ENCODE results near the gene CCDC200. TPM values are rescaled to one million over a fixed set of nuclear protein-coding genes. Genes with fewer than 3 reads are reported as not detected.
A peak's percentile ranks its signal among the peaks of the same experiment; 100 is the strongest.
"Not testable (repeated sequence)": the region's sequence is repeated elsewhere in the genome, so short reads cannot be mapped to it uniquely, and the experiment has no call there.

CCDC200 gene
- polyA plus RNA-seq, 3 donors: 11.3 to 42.6 (median 12.3) TPM

DNA sequence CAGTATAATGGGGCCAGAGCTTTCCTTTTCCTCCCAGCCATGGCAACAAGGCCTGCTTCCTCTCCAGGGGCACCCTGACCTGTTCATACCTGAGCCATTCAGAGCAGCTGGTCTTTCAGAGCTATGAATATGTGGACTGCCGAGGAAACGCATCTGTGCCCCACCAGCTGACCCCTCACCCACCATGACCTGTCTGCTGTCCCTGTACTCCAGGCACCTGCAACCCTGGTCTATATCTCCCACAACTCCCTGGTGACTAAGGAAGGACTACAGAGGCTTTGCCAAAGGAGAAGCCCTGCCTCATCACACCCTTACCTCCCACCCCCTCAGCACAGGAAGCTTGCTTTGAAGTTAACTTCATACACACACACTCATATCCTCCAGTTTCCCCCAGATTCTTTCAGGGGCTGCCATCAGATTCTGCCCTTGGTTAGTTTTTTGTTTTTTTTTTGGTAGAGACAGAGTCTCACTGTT is 10.8 kb downstream of the CCDC200 start:
- DNase-seq (ENCODE audit: extremely low read depth in 1 of 11, low read depth in 9 of 11, low spot score in 4 of 11): no peak

DNA sequence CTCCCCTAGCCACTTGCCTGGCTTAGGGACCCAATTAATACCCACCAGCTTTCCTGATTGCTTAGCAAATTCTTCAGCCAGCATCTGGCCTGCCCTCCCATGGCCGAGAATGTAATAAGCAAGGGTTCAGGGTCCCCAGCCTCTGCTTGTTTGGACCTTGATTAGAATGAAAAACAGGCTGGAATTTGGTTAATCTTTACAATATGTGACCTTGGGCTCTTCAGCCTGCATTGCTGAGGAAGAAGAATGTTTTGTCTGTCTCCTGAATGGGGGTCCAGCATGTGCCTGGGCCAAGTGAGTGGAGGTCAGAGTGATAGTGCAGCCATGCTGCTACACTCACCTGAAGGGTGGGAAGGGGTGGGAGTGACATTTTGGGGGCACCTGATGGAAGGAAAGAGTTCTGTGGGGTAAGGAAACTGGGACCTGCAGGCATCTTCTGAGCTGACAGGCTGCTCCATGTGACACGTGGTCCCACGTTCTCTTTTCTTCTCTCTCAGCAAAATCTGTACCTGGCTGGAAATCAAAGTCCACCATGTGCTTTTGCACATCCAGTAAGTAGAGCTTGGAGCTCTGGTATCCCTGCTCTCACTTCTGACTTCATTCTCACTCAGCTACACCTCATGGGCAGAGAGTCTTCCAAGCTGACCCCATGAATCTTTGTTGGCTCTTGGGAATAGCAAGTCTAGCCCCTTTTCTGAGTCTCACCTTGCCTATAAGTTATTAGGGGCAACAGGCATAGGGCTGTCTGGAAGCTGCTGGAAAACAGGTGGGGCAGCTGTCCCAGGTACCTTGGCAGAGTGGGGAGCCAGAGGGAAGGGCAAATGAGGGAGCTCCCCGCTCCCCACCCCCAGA is 11.4 kb downstream of the CCDC200 start:
- peak in 1 of 11 donors; percentile 40 for DNase-seq (ENCODE audit: extremely low read depth in 1 of 11, low read depth in 9 of 11, low spot score in 4 of 11)

DNA sequence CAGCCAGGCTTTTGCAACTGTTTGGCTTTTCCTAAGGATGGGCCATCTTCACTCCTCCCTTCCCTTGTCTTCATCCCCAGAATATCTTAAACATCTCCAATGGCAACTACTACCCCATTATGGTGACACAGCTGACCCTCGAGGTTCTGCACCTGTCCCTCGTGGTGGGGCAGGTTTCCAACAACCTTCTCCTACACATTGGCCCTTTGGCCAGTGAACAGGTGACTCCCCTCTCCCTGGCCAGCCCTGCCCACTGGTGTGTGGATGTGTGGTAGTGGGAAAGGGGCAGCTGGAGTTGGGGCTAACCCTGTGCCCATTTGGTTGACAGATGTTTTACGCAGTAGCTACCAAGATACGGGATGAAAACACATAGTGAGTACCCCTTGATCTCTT is 12.1 kb downstream of the CCDC200 start:
- no peak for DNase-seq (ENCODE audit: extremely low read depth in 1 of 11, low read depth in 9 of 11, low spot score in 4 of 11)

DNA sequence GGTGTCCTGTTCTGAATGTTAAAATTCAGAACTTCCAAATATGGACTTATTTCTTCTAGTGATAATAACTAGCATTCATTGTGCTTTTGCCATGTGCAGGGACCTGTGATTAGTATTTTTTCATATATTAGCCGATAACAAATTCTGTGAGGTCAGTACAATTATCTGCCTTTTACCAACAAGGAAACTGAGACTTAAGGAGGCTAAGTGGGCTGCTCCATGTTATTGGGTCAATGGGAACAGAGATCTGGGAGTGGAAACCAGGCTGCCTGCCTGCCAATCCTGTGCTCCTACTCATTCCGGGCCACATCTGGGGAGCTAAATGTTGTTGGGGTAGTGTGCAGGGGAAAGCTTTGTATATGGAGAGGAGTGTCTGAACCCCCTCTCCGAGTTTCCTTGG is 13.1 kb downstream of the CCDC200 start:
- no peak for DNase-seq (ENCODE audit: extremely low read depth in 1 of 11, low read depth in 9 of 11, low spot score in 4 of 11)

DNA sequence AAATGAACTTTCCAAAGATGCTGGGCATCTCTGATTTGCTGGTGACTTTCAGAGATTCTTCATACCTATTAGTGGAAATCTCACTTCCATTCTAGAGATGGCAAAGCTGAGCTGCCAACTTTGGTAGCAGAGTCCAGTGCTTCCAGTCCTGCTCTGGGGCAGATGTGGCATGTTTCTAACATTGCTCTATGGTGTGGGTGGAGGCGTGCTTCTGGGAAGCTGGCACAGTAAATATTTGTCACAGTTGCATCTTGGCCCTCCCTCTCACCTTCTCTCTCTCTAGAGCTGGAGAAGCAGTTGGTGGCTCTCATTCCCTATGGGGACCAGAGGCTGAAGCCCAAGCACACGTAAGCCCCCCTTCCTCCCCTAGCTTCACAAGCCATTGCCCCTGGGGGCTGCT is 14.9 kb downstream of the CCDC200 start:
- no peak for DNase-seq (ENCODE audit: extremely low read depth in 1 of 11, low read depth in 9 of 11, low spot score in 4 of 11)

DNA sequence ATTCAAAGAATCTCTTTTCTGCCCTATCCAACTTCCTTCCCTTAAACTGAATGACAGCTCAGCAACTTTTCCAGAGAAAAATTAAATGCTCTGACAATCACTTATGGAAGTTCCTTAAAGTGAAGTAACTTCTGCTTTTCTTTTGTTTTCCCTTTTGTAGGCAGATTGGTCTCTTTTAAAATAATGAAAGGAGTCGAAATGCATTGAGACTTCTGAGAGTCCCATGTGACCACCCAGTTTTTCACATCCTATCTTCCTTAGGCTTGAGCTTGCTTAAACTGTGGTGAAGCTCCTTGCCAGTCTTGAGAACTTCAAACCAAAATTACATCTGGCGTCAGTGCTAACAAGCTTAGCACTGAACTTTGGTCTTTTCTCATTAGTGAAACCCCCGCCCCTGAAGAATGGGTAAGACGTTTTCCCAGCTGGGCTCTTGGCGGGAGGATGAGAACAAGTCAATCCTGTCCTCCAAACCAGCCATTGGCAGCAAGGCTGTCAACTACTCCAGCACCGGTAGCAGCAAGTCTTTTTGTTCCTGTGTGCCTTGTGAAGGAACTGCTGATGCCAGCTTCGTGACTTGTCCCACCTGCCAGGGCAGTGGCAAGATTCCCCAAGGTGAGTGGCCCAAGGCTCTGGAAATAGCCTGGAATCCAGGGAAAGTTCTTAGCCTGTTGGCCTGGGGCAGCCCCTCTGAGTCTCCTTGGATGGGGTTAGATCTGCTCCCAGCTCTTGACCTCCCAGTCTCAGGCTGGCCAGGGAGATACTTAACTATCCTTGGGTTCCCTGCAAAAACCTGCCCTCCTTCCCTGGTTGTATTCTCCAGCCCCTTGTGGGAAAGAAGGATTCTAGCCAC is 15.6 kb downstream of the CCDC200 start:
- peak in 1 of 11 donors; percentile 18 for DNase-seq (ENCODE audit: extremely low read depth in 1 of 11, low read depth in 9 of 11, low spot score in 4 of 11)

DNA sequence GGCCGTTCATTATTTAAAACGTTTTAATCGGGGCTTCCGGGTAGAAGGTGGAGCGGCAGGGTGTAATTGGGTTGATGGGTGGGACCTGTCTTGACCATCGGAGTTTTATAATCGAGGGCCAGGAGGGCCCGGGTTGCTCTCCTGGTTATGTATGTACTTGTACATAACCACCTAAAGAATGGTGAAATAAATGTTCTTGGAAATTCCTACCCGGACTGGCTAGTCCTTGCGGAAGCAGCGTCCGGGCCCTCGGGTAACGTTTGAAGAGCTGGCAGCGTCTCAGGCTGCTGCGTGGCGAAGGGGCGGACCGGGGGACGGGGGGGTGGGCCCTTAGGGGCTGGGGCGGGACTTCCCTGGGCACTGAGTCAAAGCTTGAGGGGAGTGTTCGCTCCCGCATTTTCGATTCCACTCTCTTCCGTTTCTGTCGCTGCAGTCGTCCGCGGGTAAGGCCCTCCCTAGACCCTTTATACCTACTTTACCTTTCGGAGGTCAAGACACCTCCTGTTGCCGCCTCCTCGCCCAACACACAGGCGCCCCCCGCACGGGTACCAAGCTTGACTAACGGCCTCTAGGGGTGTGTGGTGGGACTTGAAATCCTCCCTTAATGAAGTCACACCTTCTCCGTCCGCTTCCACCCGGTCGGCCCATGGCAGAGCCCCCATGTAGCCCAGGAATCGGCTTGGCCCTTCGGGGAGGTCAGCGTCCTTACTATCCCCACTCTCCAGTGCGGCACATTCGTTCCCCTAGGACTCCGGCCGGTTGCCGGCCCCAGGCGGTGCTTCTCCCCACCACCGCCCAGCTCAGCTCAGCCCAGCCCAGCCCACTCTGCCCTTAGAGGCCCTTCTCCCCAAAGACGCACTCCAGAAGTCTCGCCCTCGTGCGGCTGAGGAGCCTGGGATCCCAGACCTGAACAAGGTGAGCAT is 16.7 kb downstream of the CCDC200 start, which contains the start of gene TMEM106A:
TMEM106A (plus strand) TSS at position 396 of the 923 bp plus-strand sequence. CDS start 1,167 bp downstream, outside the sequence.
- DNase-seq (ENCODE audit: extremely low read depth in 1 of 11, low read depth in 9 of 11, low spot score in 4 of 11): peak; percentile 46 to 77 (median 72)

DNA sequence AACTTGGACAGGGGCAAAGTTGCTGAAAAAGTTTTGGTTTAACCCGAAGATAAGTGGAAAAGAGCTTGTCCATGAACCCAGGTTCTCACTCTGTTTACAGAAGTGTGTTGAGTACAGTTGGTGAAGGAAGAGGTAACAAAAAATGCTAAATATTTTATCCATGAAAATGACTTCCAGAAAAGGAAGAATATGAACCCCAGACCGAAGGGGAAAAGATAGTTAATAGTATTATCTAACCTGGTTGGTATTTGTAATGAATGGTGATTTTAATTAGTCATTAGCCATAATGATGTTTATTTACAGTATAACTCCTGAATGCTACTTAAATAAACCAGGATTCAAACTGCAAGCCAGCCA is 17.3 kb downstream of the CCDC200 start:
- no peak for DNase-seq (ENCODE audit: extremely low read depth in 1 of 11, low read depth in 9 of 11, low spot score in 4 of 11)

DNA sequence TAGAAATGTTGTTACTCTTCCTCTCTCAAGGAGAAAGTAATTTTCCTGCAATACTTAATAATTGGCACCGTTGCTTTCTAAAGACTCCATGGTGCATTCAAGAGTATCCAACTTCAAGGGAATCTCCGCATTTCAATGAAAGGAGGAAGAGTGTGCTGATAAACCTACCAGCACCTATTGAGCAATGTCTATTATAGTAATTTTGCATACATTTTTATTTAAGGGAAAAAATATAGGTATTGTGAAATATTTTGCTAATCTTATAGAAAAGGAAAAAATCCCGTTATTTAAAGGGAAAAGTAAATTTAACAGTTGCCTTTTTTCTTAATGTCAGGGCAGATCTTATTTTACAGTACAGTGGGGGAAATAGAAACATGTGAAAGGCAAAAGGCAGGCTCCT is 17.8 kb downstream of the CCDC200 start:
- DNase-seq (ENCODE audit: extremely low read depth in 1 of 11, low read depth in 9 of 11, low spot score in 4 of 11): no peak

DNA sequence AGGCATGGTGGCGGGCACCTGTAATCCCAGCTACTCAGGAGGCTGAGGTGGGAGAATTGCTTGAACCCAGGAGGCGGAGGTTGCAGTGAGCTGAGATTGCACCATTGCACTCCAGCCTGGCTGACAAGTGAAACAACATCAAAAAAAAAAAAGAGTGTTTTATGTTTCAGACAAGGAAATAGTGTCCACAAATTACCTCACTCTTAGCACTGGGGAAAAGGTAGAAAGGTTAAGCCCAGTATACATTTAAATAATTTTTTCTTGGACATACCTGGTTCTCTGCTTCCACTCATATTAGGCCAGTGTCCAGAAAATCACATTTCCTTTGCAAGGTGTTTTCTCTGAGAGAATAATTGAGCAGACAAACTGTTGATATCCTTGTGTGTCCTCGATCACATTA is 25.4 kb downstream of the CCDC200 start:
- not testable (repeated sequence) for DNase-seq (ENCODE audit: extremely low read depth in 1 of 11, low read depth in 9 of 11, low spot score in 4 of 11)

DNA sequence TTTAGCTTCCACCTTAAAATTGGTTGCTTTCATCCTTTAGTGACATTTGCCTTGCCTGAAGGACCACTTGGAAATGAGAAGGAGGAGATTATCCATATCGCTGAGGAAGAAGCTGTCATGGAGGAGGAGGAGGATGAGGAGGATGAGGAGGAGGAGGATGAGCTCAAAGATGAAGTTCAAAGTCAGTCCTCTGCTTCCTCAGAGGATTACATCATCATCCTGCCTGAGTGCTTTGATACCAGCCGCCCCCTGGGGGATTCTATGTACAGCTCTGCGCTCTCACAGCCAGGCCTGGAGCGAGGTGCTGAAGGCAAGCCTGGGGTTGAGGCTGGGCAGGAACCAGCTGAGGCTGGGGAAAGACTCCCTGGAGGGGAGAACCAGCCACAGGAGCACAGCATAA is 28.3 kb downstream of the CCDC200 start:
- no peak for DNase-seq (ENCODE audit: extremely low read depth in 1 of 11, low read depth in 9 of 11, low spot score in 4 of 11)

DNA sequence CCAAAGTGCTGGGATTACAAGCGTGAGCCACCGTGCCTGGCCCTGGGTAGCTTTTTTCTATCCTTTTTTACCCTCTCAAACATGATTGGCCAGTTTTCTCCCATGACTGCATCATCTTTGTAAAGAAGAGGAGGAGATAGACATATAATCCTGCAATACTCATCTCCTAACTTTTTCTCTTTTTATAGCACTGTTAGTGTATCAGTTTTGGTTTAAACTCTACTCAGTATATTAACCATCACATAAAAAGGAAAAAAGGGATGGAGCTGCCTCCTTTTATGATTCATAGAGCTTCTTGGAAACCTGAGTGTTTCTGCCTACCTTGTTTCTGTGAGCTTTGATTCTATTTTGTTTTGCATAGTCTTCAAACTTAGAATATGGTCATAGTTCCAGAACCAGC is 28.8 kb downstream of the CCDC200 start:
- no peak for DNase-seq (ENCODE audit: extremely low read depth in 1 of 11, low read depth in 9 of 11, low spot score in 4 of 11)

DNA sequence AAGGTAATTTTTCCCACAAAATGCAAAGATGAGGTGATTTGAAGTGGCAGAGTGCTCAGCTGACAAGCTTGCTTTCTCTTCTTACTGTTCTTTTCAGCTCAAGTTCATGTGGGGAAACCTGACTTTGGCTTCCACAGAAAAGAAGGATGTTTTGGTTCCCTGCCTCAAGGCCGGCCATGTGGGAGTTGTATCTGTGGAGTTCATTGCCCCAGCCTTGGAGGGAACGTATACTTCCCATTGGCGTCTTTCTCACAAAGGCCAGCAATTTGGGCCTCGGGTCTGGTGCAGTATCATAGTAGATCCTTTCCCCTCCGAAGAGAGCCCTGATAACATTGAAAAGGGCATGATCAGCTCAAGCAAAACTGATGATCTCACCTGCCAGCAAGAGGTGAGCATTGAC is 35.2 kb downstream of the CCDC200 start:
- DNase-seq (ENCODE audit: extremely low read depth in 1 of 11, low read depth in 9 of 11, low spot score in 4 of 11): no peak

DNA sequence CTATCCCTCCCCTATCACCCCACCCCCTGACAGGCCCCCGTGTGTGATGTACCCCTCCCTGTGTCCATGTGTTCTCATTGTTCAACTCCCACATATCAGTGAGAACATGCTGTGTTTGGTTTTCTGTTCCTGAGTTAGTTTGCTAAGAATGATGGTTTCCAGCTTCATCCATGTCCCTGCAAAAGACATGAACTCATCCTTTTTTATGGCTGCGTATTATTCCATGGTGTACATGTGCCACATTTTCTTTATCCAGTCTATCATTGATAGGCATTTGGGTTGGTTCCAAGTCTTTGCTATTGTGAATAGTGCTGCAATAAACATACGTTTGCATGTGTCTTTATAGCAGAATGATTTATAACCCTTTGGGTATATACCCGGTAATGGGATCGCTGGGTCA is 41.8 kb downstream of the CCDC200 start:
- not testable (repeated sequence) for DNase-seq (ENCODE audit: extremely low read depth in 1 of 11, low read depth in 9 of 11, low spot score in 4 of 11)

DNA sequence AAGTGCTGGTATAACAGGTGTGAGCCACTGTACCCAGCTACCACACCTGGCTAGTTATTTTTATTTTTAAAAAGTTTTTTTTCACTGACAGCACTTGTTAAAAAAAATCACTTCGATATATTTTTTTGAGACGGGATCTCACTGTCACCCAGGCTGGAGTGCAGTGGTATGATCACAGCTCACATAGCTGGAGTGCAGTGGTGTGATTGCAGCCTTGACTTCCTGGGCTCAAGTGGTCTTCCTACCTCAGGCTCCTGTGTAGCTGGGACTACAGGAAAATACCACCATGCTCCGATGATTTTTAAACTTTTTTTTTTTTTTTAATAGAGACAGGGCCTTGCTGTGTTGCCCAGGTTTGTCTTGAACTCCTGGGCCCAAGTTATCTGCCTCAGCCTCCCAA is 44.5 kb downstream of the CCDC200 start:
- no peak for DNase-seq (ENCODE audit: extremely low read depth in 1 of 11, low read depth in 9 of 11, low spot score in 4 of 11)

DNA sequence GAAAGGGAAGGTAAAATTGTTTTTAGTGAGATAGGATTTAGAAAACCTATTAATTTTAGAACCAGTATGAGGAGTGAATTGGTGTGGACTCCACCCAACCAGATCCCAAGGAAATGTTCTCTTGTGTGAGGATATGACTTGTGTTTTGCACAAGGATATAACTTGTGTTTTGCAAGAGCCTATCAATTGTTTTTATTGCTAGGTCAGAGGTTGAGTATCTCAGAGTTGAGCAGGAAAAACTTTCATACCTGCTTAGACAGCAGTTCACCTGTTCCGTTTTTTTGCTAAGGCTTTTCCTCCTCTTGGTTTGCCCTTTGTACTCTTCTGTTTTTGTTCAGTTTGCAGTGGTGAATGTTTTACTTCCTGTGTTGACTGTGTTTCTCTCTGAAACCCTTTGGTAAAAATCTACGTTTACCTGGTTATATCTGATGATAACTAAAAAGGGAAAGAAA is 52.3 kb downstream of the CCDC200 start:
- DNase-seq (ENCODE audit: extremely low read depth in 1 of 11, low read depth in 9 of 11, low spot score in 4 of 11): no peak

DNA sequence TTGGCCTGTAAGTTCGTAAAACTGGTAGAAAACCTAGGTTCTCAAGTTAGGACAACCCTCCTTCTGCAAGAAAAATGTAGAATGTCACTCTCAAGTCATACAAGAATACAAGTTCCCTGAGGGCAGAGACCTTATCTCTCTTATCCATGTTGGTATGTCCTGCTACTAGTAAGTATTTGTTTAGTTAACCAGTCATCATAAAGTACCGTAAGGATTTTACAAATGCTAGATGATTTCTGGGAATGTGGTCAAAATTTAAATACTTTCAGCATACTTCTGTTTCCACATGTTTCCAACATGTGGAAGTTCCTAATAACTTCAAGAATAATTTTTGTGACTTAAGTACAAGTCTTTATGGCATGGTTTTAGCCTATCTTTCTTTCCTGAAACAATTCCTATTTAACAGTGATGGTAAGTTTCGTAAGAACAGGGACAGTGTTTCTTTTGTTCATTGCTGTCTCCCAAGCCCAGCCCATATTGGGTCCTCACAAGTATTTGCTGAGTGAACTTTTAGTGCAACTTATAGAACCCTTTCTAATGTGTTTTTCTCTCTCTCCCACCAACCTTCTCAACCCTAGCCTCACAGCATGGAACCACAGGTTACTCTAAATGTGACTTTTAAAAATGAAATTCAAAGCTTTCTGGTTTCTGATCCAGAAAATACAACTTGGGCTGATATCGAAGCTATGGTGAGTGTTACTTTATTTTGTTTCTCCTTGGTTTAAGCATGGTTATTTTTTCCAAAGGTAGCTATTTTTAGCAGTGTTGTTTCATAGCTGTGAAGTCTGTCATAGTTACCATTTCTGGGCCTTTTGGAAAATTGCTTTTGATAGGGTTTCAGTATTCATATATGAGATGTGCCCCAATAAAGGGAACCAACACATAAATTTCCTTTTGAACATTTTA is 53.0 kb downstream of the CCDC200 start:
- DNase-seq (ENCODE audit: extremely low read depth in 1 of 11, low read depth in 9 of 11, low spot score in 4 of 11): no peak

All from renal cortex interstitium (tissue), 11 donors.